MCF 10A (cell line): ENCODE data around the gene SSBP3. TPM values are rescaled to one million over a fixed set of nuclear protein-coding genes. Genes with fewer than 3 reads are reported as not detected.

ENCODE experiments used
- BruUV-seq: library from RNA; stranded (reverse); fragments of 400-500 nt; replicated peaks from 2 replicates; lab custom pipeline; 2021; lab: Mats Ljungman, UMichigan
- CTCF ChIA-PET: fragments of 300-600 bp; sonication (Branson Sonifier 250); formaldehyde crosslinking; extraction: SDS; loops from one replicate; lab custom pipeline; 2021; ENCODE audit warnings: antibody characterized with exemption, inconsistent platforms; lab: Yijun Ruan, JAX
- POLR2A ChIA-PET: fragments of 300-600, 350-650 bp; sonication (Branson Sonifier 250); formaldehyde crosslinking; extraction: SDS; loops from one replicate; lab custom pipeline; 2020; ENCODE audit warnings: antibody characterized with exemption, inconsistent platforms; lab: Yijun Ruan, JAX
- DNase-seq: peaks from one replicate; pipeline ENCODE4 v3.0.0-alpha.2; 2018; ENCODE audit not compliant: unreplicated experiment
- H3K27ac Mint-ChIP-seq: one replicate; pipeline ENCODE4 v1.8.0; 2022; ENCODE audit warnings: mild to moderate bottlenecking, low read depth, mixed read lengths; ENCODE audit not compliant: unreplicated experiment
- H3K27me3 Mint-ChIP-seq: one replicate; pipeline ENCODE4 v1.8.0; 2022; ENCODE audit warnings: mixed read lengths; ENCODE audit not compliant: insufficient read depth, unreplicated experiment
- H3K36me3 Mint-ChIP-seq: one replicate; pipeline ENCODE4 v1.8.0; 2022; ENCODE audit warnings: mild to moderate bottlenecking, moderate library complexity, mixed read lengths; ENCODE audit not compliant: insufficient read depth, unreplicated experiment
- H3K4me1 Mint-ChIP-seq: one replicate; pipeline ENCODE4 v1.8.0; 2022; ENCODE audit warnings: mixed read lengths; ENCODE audit not compliant: insufficient read depth, unreplicated experiment
- H3K4me3 Mint-ChIP-seq: one replicate; pipeline ENCODE4 v1.8.0; 2022; ENCODE audit warnings: mild to moderate bottlenecking, moderate library complexity, mixed read lengths; ENCODE audit not compliant: unreplicated experiment
- H3K9me3 Mint-ChIP-seq: one replicate; pipeline ENCODE4 v1.8.0; 2022; ENCODE audit warnings: mixed read lengths; ENCODE audit not compliant: unreplicated experiment
- intact Hi-C: fragments of 100-400 bp; cut with micrococcal nuclease; formaldehyde crosslinking; loops from 2 replicates; pipeline ENCODE4 v1.14.1; 2022
- total RNA-seq: library from RNA; stranded (reverse); gene quantifications from 2 replicates; pipeline ENCODE4 v1.2.3, GENCODE V29; 2022
- TF ChIP-seq, protein P1 (sequence below): fragments of 200-600 bp; IDR thresholded peaks from one replicate; pipeline ENCODE4 v1.8.0; 2022; ENCODE audit warnings: antibody characterized with exemption, mild to moderate bottlenecking; ENCODE audit not compliant: unreplicated experiment

SSBP3 gene
- total RNA-seq, 1 experiment from 2014 or later = 8.6 TPM

DNA sequence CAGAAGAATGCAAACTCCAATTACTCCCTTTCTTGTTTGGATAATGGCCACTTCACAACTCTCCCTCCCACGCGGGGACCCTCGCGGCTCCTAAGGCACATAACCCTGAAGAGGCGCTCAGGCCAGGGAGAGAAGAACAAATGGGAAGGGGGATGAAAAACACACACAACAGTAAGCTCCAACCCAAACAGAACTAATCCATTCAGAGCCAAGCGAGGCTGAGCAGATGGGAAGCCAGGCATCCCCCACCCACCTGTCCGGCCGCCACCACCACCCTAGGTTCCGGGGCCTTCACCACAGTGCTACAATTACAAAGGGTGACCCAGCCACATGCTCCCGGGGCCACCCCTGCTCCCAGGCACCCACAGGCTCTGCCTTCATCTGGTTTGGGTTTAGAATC, 104.7 kb downstream of the SSBP3 start:
- POLR2A ChIA-PET = no interaction called here
- H3K36me3 Mint-ChIP-seq = no peaks in the 10 kb centered on the region
- no peak overlapping the region for H3K4me3 Mint-ChIP-seq
- H3K9me3 Mint-ChIP-seq = no peaks in the 10 kb centered on the region
- TF ChIP-seq, protein P1, sequence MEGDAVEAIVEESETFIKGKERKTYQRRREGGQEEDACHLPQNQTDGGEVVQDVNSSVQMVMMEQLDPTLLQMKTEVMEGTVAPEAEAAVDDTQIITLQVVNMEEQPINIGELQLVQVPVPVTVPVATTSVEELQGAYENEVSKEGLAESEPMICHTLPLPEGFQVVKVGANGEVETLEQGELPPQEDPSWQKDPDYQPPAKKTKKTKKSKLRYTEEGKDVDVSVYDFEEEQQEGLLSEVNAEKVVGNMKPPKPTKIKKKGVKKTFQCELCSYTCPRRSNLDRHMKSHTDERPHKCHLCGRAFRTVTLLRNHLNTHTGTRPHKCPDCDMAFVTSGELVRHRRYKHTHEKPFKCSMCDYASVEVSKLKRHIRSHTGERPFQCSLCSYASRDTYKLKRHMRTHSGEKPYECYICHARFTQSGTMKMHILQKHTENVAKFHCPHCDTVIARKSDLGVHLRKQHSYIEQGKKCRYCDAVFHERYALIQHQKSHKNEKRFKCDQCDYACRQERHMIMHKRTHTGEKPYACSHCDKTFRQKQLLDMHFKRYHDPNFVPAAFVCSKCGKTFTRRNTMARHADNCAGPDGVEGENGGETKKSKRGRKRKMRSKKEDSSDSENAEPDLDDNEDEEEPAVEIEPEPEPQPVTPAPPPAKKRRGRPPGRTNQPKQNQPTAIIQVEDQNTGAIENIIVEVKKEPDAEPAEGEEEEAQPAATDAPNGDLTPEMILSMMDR = no peak
- peaks cover 6% of the 10 kb centered on the region for H3K4me1 Mint-ChIP-seq
- H3K27ac Mint-ChIP-seq = no peak overlapping the region
- no peaks in the 10 kb centered on the region for H3K27me3 Mint-ChIP-seq
- no peak for DNase-seq
- BruUV-seq = no TSS peak
- intact Hi-C loops = no loop called here
- CTCF ChIA-PET = no interaction called here

DNA sequence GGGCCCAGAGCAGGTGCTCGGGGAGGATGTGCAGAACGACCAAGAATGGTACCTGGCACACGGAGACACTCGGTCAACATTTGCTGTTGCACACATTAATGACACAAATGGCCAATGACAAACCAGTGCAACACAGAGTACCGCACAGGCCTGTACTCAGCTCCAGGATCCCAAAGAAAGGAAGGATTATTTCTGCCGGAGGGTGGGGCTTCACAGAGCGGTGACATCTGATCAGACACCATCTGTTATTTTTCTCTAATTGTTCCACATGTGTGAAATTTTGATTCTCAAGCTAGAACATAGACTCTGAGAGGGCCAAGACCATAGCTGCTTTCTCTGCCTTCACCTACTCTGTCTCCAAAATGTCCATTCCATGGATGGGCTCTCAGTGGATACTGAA, 105.8 kb downstream of the SSBP3 start:
- Mint-ChIP-seq H3K4me3 (no peak overlapping the region), H3K36me3 (no peaks in the 10 kb centered on the region), H3K27ac (no peak overlapping the region), H3K9me3 (no peaks in the 10 kb centered on the region), H3K4me1 (peaks cover 6% of the 10 kb centered on the region), H3K27me3 (no peaks in the 10 kb centered on the region)
- ChIA-PET CTCF (no interaction called here), POLR2A (interaction anchor here (0.6 to 0.7 kb wide), 3 partner anchors 73 to 775 kb away, joined by 3 read pairs; no protein-coding TSS in a partner anchor)
- DNase-seq = no peak
- BruUV-seq = no TSS peak
- intact Hi-C loops = no loop called here
- TF ChIP-seq, protein P1 = no peak

DNA sequence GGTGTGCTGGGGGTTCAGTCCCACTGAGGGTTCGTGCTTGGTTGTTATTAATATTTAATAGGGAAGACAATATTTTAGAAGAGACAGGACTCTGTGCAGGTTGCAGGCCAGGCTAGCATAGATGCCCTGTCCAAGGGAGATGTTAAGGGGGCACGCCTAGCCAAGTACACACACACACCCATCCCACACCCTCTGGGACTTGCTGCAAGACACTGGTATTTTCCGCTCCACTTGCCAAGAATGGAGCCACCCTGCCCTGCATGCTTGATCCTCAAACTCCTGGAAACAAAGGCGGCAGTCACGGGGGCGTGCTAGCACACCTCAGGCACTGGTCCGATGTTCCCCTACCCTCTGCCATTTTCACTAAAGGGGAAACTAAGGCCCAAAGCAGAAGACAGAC, 107.2 kb downstream of the SSBP3 start:
- no peak overlapping the region for H3K4me3 Mint-ChIP-seq
- H3K9me3 Mint-ChIP-seq = no peaks in the 10 kb centered on the region
- ChIA-PET CTCF (interaction anchor here (0.6 to 1.0 kb wide), 2 partner anchors 13 to 198 kb away, joined by 3 to 4 read pairs; no protein-coding TSS in a partner anchor), POLR2A (no interaction called here)
- H3K27ac Mint-ChIP-seq = no peak overlapping the region
- intact Hi-C loops = no loop called here
- TF ChIP-seq, protein P1 = no peak
- DNase-seq = no peak
- H3K27me3 Mint-ChIP-seq = no peaks in the 10 kb centered on the region
- H3K36me3 Mint-ChIP-seq = no peaks in the 10 kb centered on the region
- BruUV-seq = no TSS peak
- H3K4me1 Mint-ChIP-seq = peaks cover 6% of the 10 kb centered on the region

DNA sequence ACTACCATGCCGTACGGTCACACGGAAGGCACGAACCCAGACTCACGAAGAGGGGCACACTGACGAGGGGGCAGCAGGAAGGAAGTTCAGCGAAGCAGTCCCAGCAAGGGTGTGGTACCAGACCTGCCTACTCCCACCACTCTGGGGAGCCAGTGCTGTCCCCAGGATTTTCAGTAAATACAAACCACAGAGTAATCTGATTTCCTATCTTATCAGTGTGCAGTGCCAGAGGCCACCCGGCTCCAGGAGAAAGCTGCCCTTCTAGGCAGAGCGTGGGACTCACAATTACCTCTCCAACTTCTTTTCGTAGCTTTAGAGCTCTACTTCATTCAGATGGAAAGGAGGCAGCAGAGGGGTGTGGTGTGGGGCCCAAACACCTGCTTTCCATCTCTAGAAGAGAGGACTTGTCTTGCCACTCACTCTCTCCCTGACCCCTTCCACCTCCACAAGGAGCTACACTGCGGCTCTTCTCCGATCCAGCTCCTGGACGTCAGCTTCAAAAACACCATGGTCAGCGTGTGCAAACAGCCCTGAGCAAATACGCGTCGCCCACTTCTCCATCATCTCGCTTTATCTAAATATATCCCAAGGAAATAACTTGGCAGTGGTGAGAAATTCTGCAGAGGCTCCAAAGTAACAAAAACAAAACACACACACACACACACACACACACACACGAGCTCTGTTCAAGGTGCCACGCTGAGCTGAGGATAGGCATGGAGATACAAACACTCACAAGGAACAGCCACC, 107.7 kb downstream of the SSBP3 start:
- TF ChIP-seq, protein P1 = no peak
- POLR2A ChIA-PET = interaction anchor here (0.6 kb wide), 1 partner anchor 237 kb away, joined by 3 read pairs; no protein-coding TSS in a partner anchor
- DNase-seq = no peak
- intact Hi-C loops = no loop called here
- Mint-ChIP-seq H3K36me3 (no peaks in the 10 kb centered on the region), H3K9me3 (no peaks in the 10 kb centered on the region), H3K27me3 (no peaks in the 10 kb centered on the region), H3K4me1 (peaks cover 6% of the 10 kb centered on the region), H3K27ac (no peak overlapping the region), H3K4me3 (no peak overlapping the region)
- BruUV-seq = no TSS peak
- CTCF ChIA-PET = interaction anchor here (0.6 to 0.9 kb wide), 2 partner anchors 15 to 198 kb away, joined by 3 to 4 read pairs; no protein-coding TSS in a partner anchor
